Astrocyte (in vitro differentiated cells and primary cell): Measurements from ENCODE around the gene RPL35. TPM values are rescaled to one million over a fixed set of nuclear protein-coding genes. Genes with fewer than 3 reads are reported as not detected.

Experiments
- DNase-seq: peaks from one replicate; pipeline ENCODE4 v3.0.0-alpha.2; 2010; ENCODE audit warnings: low read depth
- FAIRE-seq: peaks from 2 replicates; lab custom pipeline; 2011; peaks lifted over from hg19 to GRCh38; lab: Jason Lieb, UNC
- H2AFZ ChIP-seq: 2 replicates; pipeline ENCODE4 v1.6.0; 2012; ENCODE audit warnings: low read depth, low read length, inconsistent platforms
- H3K27ac ChIP-seq: 2 replicates; pipeline ENCODE4 v1.5.1; 2011; ENCODE audit warnings: low read depth, low read length, inconsistent platforms
- H3K27me3 ChIP-seq: 2 replicates; pipeline ENCODE4 v1.6.0; 2011; ENCODE audit warnings: low read length, inconsistent platforms; ENCODE audit not compliant: insufficient read depth
- H3K36me3 ChIP-seq: 2 replicates; pipeline ENCODE4 v1.5.1; 2011; ENCODE audit warnings: low read length, inconsistent platforms; ENCODE audit not compliant: insufficient read depth
- H3K4me1 ChIP-seq: 2 replicates; pipeline ENCODE4 v1.5.1; 2011; ENCODE audit warnings: low read length, inconsistent platforms; ENCODE audit not compliant: insufficient read depth
- H3K4me2 ChIP-seq: 2 replicates; pipeline ENCODE4 v1.6.0; 2012; ENCODE audit warnings: low read length, inconsistent platforms
- H3K4me3 ChIP-seq: 2 replicates; pipeline ENCODE4 v1.5.1; 2011; ENCODE audit warnings: low read depth, mild to moderate bottlenecking, low read length, inconsistent platforms; ENCODE audit not compliant: insufficient read depth
- H3K79me2 ChIP-seq: 2 replicates; pipeline ENCODE4 v1.6.0; 2012; ENCODE audit warnings: mild to moderate bottlenecking, low read length, inconsistent platforms; ENCODE audit not compliant: insufficient read depth
- H3K9ac ChIP-seq: 2 replicates; pipeline ENCODE4 v1.6.0; 2012; ENCODE audit warnings: mild to moderate bottlenecking, low read length, inconsistent platforms
- H3K9me3 ChIP-seq: 2 replicates; pipeline ENCODE4 v1.5.1; 2012; ENCODE audit warnings: low read depth, mild to moderate bottlenecking, low read length, inconsistent platforms; ENCODE audit not compliant: insufficient read depth
- H4K20me1 ChIP-seq: 2 replicates; pipeline ENCODE4 v1.6.0; 2012; ENCODE audit warnings: low read length, inconsistent platforms; ENCODE audit not compliant: insufficient read depth
- H3K27ac Mint-ChIP-seq: one replicate; pipeline ENCODE4 v1.8.0; 2021; ENCODE audit warnings: mild to moderate bottlenecking, mixed read lengths; ENCODE audit not compliant: unreplicated experiment
- H3K27me3 Mint-ChIP-seq: one replicate; pipeline ENCODE4 v1.8.0; 2021; ENCODE audit warnings: low read depth, mixed read lengths; ENCODE audit not compliant: unreplicated experiment
- H3K36me3 Mint-ChIP-seq: one replicate; pipeline ENCODE4 v1.8.0; 2021; ENCODE audit warnings: low read depth, mixed read lengths; ENCODE audit not compliant: unreplicated experiment
- H3K4me1 Mint-ChIP-seq: one replicate; pipeline ENCODE4 v1.8.0; 2021; ENCODE audit warnings: low read depth, mixed read lengths; ENCODE audit not compliant: unreplicated experiment
- H3K4me3 Mint-ChIP-seq: one replicate; pipeline ENCODE4 v1.8.0; 2021; ENCODE audit warnings: mild to moderate bottlenecking, moderate library complexity, mixed read lengths; ENCODE audit not compliant: unreplicated experiment
- H3K9me3 Mint-ChIP-seq: one replicate; pipeline ENCODE4 v1.8.0; 2021; ENCODE audit warnings: mild to moderate bottlenecking, mixed read lengths; ENCODE audit not compliant: unreplicated experiment
- CTCF ChIP-seq: IDR thresholded peaks from 2 replicates; pipeline ENCODE4 v1.5.1; 2011; ENCODE audit warnings: low read depth, mild to moderate bottlenecking, inconsistent platforms, low read length, moderate library complexity; ENCODE audit not compliant: insufficient read depth
- EZH2 ChIP-seq: IDR thresholded peaks from 2 replicates; pipeline ENCODE4 v1.6.1; 2012; ENCODE audit warnings: mild to moderate bottlenecking, low read length, inconsistent platforms; ENCODE audit not compliant: insufficient read depth
- total RNA-seq: library from RNA; stranded (reverse); gene quantifications from 2 replicates; pipeline ENCODE4 v1.2.1, GENCODE V29; 2021

The RPL35 gene
- total RNA-seq, 1 donor from 2014 or later: 1,259 TPM

GRCh38 chr9:124841075-124841821 lies 20.5 kb downstream of the RPL35 start:
- Histone ChIP-seq H3K4me2 (no peak overlapping the region), H3K27me3 (no peaks in the 10 kb centered on the region), H3K79me2 (no peaks in the 10 kb centered on the region), H3K27ac (no peak overlapping the region), H3K4me3 (no peak overlapping the region), H3K36me3 (no peaks in the 10 kb centered on the region), H4K20me1 (no peaks in the 10 kb centered on the region), H3K9me3 (no peaks in the 10 kb centered on the region), H3K4me1 (peaks cover 5% of the 10 kb centered on the region), H2AFZ (no peak overlapping the region), H3K9ac (no peak overlapping the region)
- H3K27ac Mint-ChIP-seq: no peak overlapping the region
- DNase-seq (no peak), FAIRE-seq (no peak)
- TF ChIP-seq EZH2 (no peak), CTCF (no peak)
- no peaks in the 10 kb centered on the region for H3K9me3 Mint-ChIP-seq
- H3K4me3 Mint-ChIP-seq: no peak overlapping the region
- no peaks in the 10 kb centered on the region for H3K4me1 Mint-ChIP-seq
- H3K27me3 Mint-ChIP-seq: no peaks in the 10 kb centered on the region
- no peaks in the 10 kb centered on the region for H3K36me3 Mint-ChIP-seq

- Histone ChIP-seq H3K4me2 (no peak overlapping the region), H3K4me1 (peaks cover 7% of the 10 kb centered on the region), H2AFZ (no peak overlapping the region), H3K27ac (no peak overlapping the region), H3K79me2 (no peaks in the 10 kb centered on the region), H3K27me3 (no peaks in the 10 kb centered on the region), H3K36me3 (no peaks in the 10 kb centered on the region), H3K9ac (no peak overlapping the region), H4K20me1 (no peaks in the 10 kb centered on the region), H3K9me3 (no peaks in the 10 kb centered on the region), H3K4me3 (no peak overlapping the region)
- Mint-ChIP-seq H3K27me3 (no peaks in the 10 kb centered on the region), H3K9me3 (no peaks in the 10 kb centered on the region), H3K4me3 (no peak overlapping the region), H3K4me1 (peaks cover 2% of the 10 kb centered on the region), H3K27ac (no peak overlapping the region), H3K36me3 (no peaks in the 10 kb centered on the region)
- FAIRE-seq (no peak), DNase-seq (no peak)
- TF ChIP-seq EZH2 (no peak), CTCF (peak; percentile 36)
Observed at GRCh38 chr9:124840300-124840833, 21.4 kb downstream of the RPL35 start.
